HEK293 (cell line): ENCODE data around the gene SENP2.

Experiments
- CTCF ChIA-PET: fragments of 350-600 bp; formaldehyde crosslinking; extraction: SDS; loops from one replicate; lab custom pipeline; 2021; ENCODE audit warnings: antibody characterized with exemption; lab: Yijun Ruan, JAX
- POLR2A ChIA-PET: fragments of 300-600 bp; formaldehyde crosslinking; extraction: SDS; loops from one replicate; lab custom pipeline; 2020; ENCODE audit warnings: antibody characterized with exemption, inconsistent platforms; lab: Yijun Ruan, JAX
- H3K27ac ChIP-seq: fragments of 200-500 bp; sonication (Bioruptor generic); 2 replicates; pipeline ENCODE4 v1.5.1; 2014; ENCODE audit warnings: low read depth, low read length, control low read depth, inconsistent platforms; ENCODE audit errors: extremely low read depth
- H3K36me3 ChIP-seq, 2 experiments: fragments of 200-500 bp in 1 of 2; sonication (Bioruptor generic) in 1 of 2; 1 replicate in 1 of 2; 2 replicates in 1 of 2; pipeline ENCODE4 v1.5.1; 2014 to 2017; ENCODE audit warnings: inconsistent platforms in 2 of 2, low read length in 2 of 2; ENCODE audit not compliant: control insufficient read depth in 2 of 2, insufficient read depth in 1 of 2
- H3K4me1 ChIP-seq: fragments of 200-500 bp; sonication (Bioruptor generic); 2 replicates; pipeline ENCODE4 v1.5.1; 2014; ENCODE audit warnings: mild to moderate bottlenecking, low read length, inconsistent platforms; ENCODE audit not compliant: control insufficient read depth, insufficient read depth
- H3K4me3 ChIP-seq: 2 replicates; pipeline ENCODE4 v1.5.1; 2011; ENCODE audit warnings: low read depth, mild to moderate bottlenecking, control low read depth, low read length, moderate library complexity
- H3K9me3 ChIP-seq: fragments of 200-500 bp; sonication (Bioruptor generic); 2 replicates; pipeline ENCODE4 v1.5.1; 2014; ENCODE audit warnings: low read depth, low read length, inconsistent platforms; ENCODE audit not compliant: control insufficient read depth, insufficient read depth
- GLI2 ChIP-seq: fragments of 450-650 bp; formaldehyde crosslinking; IDR thresholded peaks from 2 replicates; pipeline ENCODE4; 2017; ENCODE audit warnings: missing biosample characterization, missing genetic modification characterization, low read depth, borderline replicate concordance
- HOXA7 ChIP-seq: sonication (generic); formaldehyde crosslinking; IDR thresholded peaks from 2 replicates; pipeline ENCODE4 v1.8.1; 2022; ENCODE audit warnings: missing genetic modification reagents, borderline replicate concordance
- HOXC10 ChIP-seq: sonication (generic); formaldehyde crosslinking; IDR thresholded peaks from 2 replicates; pipeline ENCODE4 v1.8.1; 2023; ENCODE audit warnings: mild to moderate bottlenecking, missing genetic modification reagents
- ZNF132 ChIP-seq: fragments of 450-650 bp; formaldehyde crosslinking; IDR thresholded peaks from 2 replicates; pipeline ENCODE4 v1.5.1; 2017; ENCODE audit warnings: missing biosample characterization, missing genetic modification characterization, borderline replicate concordance
- ZNF138 ChIP-seq: fragments of 450-650 bp; formaldehyde crosslinking; IDR thresholded peaks from 2 replicates; pipeline ENCODE4 v1.5.1; 2016; ENCODE audit warnings: missing biosample characterization, missing genetic modification characterization, borderline replicate concordance
- ZNF146 ChIP-seq: fragments of 450-650 bp; formaldehyde crosslinking; IDR thresholded peaks from 2 replicates; pipeline ENCODE4 v1.5.1; 2016; ENCODE audit warnings: missing biosample characterization, missing genetic modification characterization
- ZNF211 ChIP-seq: fragments of 450-650 bp; formaldehyde crosslinking; IDR thresholded peaks from 2 replicates; pipeline ENCODE4 v1.5.1; 2016; ENCODE audit warnings: low read depth, missing biosample characterization, missing genetic modification characterization
- ZNF324 ChIP-seq: fragments of 450-650 bp; formaldehyde crosslinking; IDR thresholded peaks from 2 replicates; pipeline ENCODE4 v1.5.1; 2016; ENCODE audit warnings: missing biosample characterization, missing genetic modification characterization
- ZNF473 ChIP-seq: fragments of 450-650 bp; formaldehyde crosslinking; IDR thresholded peaks from 2 replicates; pipeline ENCODE4 v1.5.1; 2017; ENCODE audit warnings: missing biosample characterization, missing genetic modification characterization
- ZNF777 ChIP-seq: fragments of 450-650 bp; formaldehyde crosslinking; IDR thresholded peaks from 2 replicates; pipeline ENCODE4 v1.5.1; 2017; ENCODE audit warnings: missing biosample characterization, missing genetic modification characterization, borderline replicate concordance
- TF ChIP-seq, protein P1 (sequence below): fragments of 450-650 bp; formaldehyde crosslinking; IDR thresholded peaks from 2 replicates; pipeline ENCODE4 v1.5.1; 2016; ENCODE audit warnings: missing biosample characterization, missing genetic modification characterization
- TF ChIP-seq, protein P2 (sequence below): fragments of 450-650 bp; formaldehyde crosslinking; conservative IDR thresholded peaks from 2 replicates; pipeline ENCODE4 v1.5.1; 2016; ENCODE audit warnings: low read depth, missing biosample characterization, missing genetic modification characterization
- TF ChIP-seq, protein P3 (sequence below): fragments of 450-650 bp; formaldehyde crosslinking; IDR thresholded peaks from 2 replicates; pipeline ENCODE4 v1.5.1; 2016; ENCODE audit warnings: missing biosample characterization, missing genetic modification characterization, low read depth

SENP2 gene

DNA sequence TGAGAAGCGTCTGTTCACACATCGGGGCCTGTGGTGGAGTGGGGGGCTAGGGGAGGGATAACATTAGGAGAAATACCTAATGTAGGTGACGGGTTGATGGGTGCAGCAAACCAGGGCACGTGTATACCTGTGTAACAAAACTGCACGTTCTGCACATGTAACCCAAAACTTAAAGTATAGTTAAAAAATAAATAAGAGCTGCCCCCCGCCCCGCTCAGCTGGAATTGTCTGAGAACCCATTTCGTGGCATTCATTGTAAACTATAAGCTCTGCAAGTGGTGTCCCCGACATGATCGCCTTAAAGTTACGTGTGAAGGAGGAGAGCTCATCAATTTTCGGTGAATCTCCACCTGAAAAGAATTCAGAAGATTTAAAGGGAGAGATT, 26.4 kb upstream of the SENP2 start:
- Histone ChIP-seq H3K36me3 (no peaks in the 10 kb centered on the region), H3K4me3 (no peak overlapping the region), H3K27ac (no peak overlapping the region), H3K9me3 (no peaks in the 10 kb centered on the region)
- TF ChIP-seq, protein P1, sequence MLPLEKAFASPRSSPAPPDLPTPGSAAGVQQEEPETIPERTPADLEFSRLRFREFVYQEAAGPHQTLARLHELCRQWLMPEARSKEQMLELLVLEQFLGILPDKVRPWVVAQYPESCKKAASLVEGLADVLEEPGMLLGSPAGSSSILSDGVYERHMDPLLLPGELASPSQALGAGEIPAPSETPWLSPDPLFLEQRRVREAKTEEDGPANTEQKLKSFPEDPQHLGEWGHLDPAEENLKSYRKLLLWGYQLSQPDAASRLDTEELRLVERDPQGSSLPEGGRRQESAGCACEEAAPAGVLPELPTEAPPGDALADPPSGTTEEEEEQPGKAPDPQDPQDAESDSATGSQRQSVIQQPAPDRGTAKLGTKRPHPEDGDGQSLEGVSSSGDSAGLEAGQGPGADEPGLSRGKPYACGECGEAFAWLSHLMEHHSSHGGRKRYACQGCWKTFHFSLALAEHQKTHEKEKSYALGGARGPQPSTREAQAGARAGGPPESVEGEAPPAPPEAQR (tag by site-specific recombination): no peak
- TF ChIP-seq ZNF211 (tag by site-specific recombination) (no peak), HOXA7 (CRISPR knock-in tag) (no peak), GLI2 (no peak), ZNF324 (tag by site-specific recombination) (no peak), ZNF132 (tag by site-specific recombination) (no peak), ZNF146 (no peak), HOXC10 (CRISPR knock-in tag) (no peak), ZNF777 (tag by site-specific recombination) (no peak), ZNF473 (no peak)
- TF ChIP-seq, protein P2, sequence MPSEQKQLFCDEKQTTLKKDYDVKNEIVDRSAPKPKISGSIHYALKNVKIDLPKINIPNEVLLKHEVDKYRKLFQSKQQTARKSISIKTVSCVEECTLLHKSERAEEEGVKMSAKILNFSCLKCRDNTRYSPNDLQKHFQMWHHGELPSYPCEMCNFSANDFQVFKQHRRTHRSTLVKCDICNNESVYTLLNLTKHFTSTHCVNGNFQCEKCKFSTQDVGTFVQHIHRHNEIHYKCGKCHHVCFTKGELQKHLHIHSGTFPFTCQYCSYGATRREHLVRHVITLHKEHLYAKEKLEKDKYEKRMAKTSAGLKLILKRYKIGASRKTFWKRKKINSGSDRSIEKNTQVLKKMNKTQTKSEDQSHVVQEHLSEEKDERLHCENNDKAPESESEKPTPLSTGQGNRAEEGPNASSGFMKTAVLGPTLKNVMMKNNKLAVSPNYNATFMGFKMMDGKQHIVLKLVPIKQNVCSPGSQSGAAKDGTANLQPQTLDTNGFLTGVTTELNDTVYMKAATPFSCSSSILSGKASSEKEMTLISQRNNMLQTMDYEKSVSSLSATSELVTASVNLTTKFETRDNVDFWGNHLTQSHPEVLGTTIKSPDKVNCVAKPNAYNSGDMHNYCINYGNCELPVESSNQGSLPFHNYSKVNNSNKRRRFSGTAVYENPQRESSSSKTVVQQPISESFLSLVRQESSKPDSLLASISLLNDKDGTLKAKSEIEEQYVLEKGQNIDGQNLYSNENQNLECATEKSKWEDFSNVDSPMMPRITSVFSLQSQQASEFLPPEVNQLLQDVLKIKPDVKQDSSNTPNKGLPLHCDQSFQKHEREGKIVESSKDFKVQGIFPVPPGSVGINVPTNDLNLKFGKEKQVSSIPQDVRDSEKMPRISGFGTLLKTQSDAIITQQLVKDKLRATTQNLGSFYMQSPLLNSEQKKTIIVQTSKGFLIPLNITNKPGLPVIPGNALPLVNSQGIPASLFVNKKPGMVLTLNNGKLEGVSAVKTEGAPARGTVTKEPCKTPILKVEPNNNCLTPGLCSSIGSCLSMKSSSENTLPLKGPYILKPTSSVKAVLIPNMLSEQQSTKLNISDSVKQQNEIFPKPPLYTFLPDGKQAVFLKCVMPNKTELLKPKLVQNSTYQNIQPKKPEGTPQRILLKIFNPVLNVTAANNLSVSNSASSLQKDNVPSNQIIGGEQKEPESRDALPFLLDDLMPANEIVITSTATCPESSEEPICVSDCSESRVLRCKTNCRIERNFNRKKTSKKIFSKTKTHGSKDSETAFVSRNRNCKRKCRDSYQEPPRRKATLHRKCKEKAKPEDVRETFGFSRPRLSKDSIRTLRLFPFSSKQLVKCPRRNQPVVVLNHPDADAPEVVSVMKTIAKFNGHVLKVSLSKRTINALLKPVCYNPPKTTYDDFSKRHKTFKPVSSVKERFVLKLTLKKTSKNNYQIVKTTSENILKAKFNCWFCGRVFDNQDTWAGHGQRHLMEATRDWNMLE (tag by site-specific recombination): no peak
- TF ChIP-seq, protein P3, sequence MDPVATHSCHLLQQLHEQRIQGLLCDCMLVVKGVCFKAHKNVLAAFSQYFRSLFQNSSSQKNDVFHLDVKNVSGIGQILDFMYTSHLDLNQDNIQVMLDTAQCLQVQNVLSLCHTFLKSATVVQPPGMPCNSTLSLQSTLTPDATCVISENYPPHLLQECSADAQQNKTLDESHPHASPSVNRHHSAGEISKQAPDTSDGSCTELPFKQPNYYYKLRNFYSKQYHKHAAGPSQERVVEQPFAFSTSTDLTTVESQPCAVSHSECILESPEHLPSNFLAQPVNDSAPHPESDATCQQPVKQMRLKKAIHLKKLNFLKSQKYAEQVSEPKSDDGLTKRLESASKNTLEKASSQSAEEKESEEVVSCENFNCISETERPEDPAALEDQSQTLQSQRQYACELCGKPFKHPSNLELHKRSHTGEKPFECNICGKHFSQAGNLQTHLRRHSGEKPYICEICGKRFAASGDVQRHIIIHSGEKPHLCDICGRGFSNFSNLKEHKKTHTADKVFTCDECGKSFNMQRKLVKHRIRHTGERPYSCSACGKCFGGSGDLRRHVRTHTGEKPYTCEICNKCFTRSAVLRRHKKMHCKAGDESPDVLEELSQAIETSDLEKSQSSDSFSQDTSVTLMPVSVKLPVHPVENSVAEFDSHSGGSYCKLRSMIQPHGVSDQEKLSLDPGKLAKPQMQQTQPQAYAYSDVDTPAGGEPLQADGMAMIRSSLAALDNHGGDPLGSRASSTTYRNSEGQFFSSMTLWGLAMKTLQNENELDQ (tag by site-specific recombination): no peak
- TF ChIP-seq, all 188 proteins: peak for 0
- ChIA-PET POLR2A (interaction anchor here (1.0 to 1.9 kb wide), 2 partner anchors 27 to 61 kb away, joined by 3 to 8 read pairs; partner anchors contain the start of genes SENP2 and TMEM41A), CTCF (interaction anchor here (0.6 to 5.2 kb wide), 14 partner anchors 12 to 1274 kb away, joined by 3 to 30 read pairs (median 4); no protein-coding TSS in a partner anchor)
- peaks cover 8% of the 10 kb centered on the region for H3K4me1 ChIP-seq

DNA sequence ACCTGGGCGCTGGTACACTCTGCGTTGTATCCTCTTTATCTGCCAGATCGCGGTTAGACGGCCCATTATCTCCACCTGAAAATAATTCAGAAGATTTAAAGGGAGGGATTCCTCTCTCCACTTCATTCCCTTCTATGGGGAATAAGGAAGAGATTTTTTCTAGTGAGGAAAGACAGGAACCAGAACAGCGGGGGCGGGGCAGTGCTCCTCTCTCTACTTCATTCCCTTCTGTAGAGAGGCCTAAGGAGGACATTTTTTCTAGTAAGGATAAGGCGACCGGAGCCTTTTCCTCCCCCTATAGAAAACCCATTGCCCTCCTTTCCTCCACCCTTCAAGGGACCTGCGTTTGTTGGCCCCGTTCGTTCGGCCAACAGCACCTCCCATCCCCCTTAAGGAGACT, 25.4 kb upstream of the SENP2 start:
- no peaks in the 10 kb centered on the region for H3K36me3 ChIP-seq
- ChIA-PET POLR2A (no interaction called here), CTCF (interaction anchor here (2.7 to 5.2 kb wide), 2 partner anchors 15 to 207 kb away, joined by 12 to 30 read pairs; no protein-coding TSS in a partner anchor)
- no peak overlapping the region for H3K4me3 ChIP-seq
- H3K4me1 ChIP-seq: peaks cover 5% of the 10 kb centered on the region; the same call in 1 of the 2 replicates
- TF ChIP-seq ZNF138: no peak
- H3K27ac ChIP-seq: no peak overlapping the region
- H3K9me3 ChIP-seq: no peaks in the 10 kb centered on the region
